Activated CD4-positive, alpha-beta T cell treated with anti-CD3 and anti-CD28 coated beads, Interleukin-2, amount 10 ng/mL, durations not matched to agents 7 days and 5 days (primary cell): Measurements from ENCODE around the gene CLCNKB. TPM values are rescaled to one million over a fixed set of nuclear protein-coding genes. Genes with fewer than 3 reads are reported as not detected.
"Not testable (repeated sequence)": the region's sequence is repeated elsewhere in the genome, so short reads cannot be mapped to it uniquely, and the experiment has no call there.

Source experiments
- CTCF ChIA-PET: fragments of 350-600 bp; sonication (Branson Sonifier 250); formaldehyde crosslinking; loops from one replicate; lab custom pipeline; 2021; ENCODE audit warnings: antibody characterized with exemption; lab: Charles Lee
- POLR2A ChIA-PET: fragments of 350-600 bp; sonication (Branson Sonifier 250); formaldehyde crosslinking; loops from one replicate; lab custom pipeline; 2021; ENCODE audit warnings: antibody characterized with exemption; lab: Charles Lee
- DNase-seq: peaks from one replicate; pipeline ENCODE4 v3.0.0-alpha.2; 2020
- H3K27ac Mint-ChIP-seq: one replicate; pipeline ENCODE4 v1.8.0; 2021; ENCODE audit warnings: mild to moderate bottlenecking, moderate library complexity, mixed read lengths
- H3K27me3 Mint-ChIP-seq: one replicate; pipeline ENCODE4 v1.8.0; 2021; ENCODE audit warnings: mixed read lengths
- H3K36me3 Mint-ChIP-seq: one replicate; pipeline ENCODE4 v1.8.0; 2021; ENCODE audit warnings: low read depth, mixed read lengths
- H3K4me1 Mint-ChIP-seq: one replicate; pipeline ENCODE4 v1.8.0; 2021; ENCODE audit warnings: mixed read lengths
- H3K4me3 Mint-ChIP-seq: one replicate; pipeline ENCODE4 v1.8.0; 2021; ENCODE audit warnings: mild to moderate bottlenecking, moderate library complexity, mixed read lengths
- H3K9me3 Mint-ChIP-seq: one replicate; pipeline ENCODE4 v1.8.0; 2021; ENCODE audit warnings: mixed read lengths
- total RNA-seq, 2 experiments: library from RNA; stranded (reverse); gene quantifications; one replicate each; pipeline ENCODE4 v1.2.3, GENCODE V29; 2021

Gene CLCNKB
- total RNA-seq, 2 experiments from 2014 or later, result not detected

- ChIA-PET CTCF (interaction anchor here (1.1 to 2.1 kb wide), 2 partner anchors 8 to 10 kb away, joined by 5 read pairs; partner anchors contain the start of gene HSPB7), POLR2A (no interaction called here)
- Mint-ChIP-seq H3K4me1 (peaks cover 2% of the 10 kb centered on the region), H3K27ac (no peak overlapping the region), H3K4me3 (no peak overlapping the region), H3K36me3 (no peaks in the 10 kb centered on the region), H3K9me3 (no peaks in the 10 kb centered on the region), H3K27me3 (peaks cover 7% of the 10 kb centered on the region)
- no peak for DNase-seq
Observed at GRCh38 chr1:16028237-16029002, 15.2 kb upstream of the CLCNKB start.

- H3K9me3 Mint-ChIP-seq, DNase-seq, H3K36me3 Mint-ChIP-seq, H3K4me3 Mint-ChIP-seq, H3K27ac Mint-ChIP-seq, H3K27me3 Mint-ChIP-seq, H3K4me1 Mint-ChIP-seq, POLR2A ChIA-PET: not testable (repeated sequence)
- CTCF ChIA-PET, result interaction anchor here (1.1 to 2.1 kb wide), 2 partner anchors 9 to 11 kb away, joined by 5 read pairs; partner anchors contain the start of gene HSPB7
Observed at GRCh38 chr1:16029003-16029268, 14.6 kb upstream of the CLCNKB start.

DNA sequence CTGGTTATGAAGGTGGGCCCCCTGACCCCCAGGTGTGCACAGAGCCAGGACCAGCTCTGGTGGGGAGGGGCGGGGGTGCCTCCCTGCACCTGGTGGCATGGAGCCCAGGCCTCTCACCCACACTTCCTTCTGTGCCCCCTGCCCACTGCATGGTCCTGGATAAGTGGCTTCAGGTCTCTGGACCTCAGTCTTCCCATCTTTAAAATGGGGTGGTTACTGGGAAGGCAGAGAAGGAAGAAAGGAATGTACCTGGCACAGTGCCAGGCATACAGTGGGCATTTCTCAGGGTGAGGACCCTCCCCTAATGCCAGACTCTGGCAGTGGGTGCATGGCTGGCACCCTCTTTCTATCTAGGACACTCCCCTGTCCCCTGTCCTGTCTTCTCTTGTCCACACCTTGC lies 14.3 kb upstream of the CLCNKB start:
- CTCF ChIA-PET, result interaction anchor here (1.1 to 2.1 kb wide), 2 partner anchors 9 to 11 kb away, joined by 5 read pairs; partner anchors contain the start of gene HSPB7
- H3K27ac Mint-ChIP-seq, result no peak overlapping the region

GRCh38 chr1:16031551-16031950 lies 12.0 kb upstream of the CLCNKB start:
- Mint-ChIP-seq H3K4me1 (peaks cover 2% of the 10 kb centered on the region), H3K4me3 (no peak overlapping the region), H3K36me3 (no peaks in the 10 kb centered on the region), H3K9me3 (no peaks in the 10 kb centered on the region), H3K27ac (no peak overlapping the region), H3K27me3 (peaks cover 7% of the 10 kb centered on the region)
- ChIA-PET POLR2A (no interaction called here), CTCF (interaction anchor here (1.5 to 2.7 kb wide), 2 partner anchors 12 to 241 kb away, joined by 3 to 10 read pairs; no protein-coding TSS in a partner anchor)
- DNase-seq, result no peak

More for the DNA sequence above, 14.3 kb upstream of the CLCNKB start:
- H3K4me1 Mint-ChIP-seq, result peaks cover 2% of the 10 kb centered on the region
- H3K9me3 Mint-ChIP-seq, result no peaks in the 10 kb centered on the region
- no peak overlapping the region for H3K4me3 Mint-ChIP-seq
- H3K27me3 Mint-ChIP-seq, result peaks cover 7% of the 10 kb centered on the region
- POLR2A ChIA-PET, result no interaction called here
- no peaks in the 10 kb centered on the region for H3K36me3 Mint-ChIP-seq
- no peak for DNase-seq

GRCh38 chr1:16032388-16033102 lies 11.0 kb upstream of the CLCNKB start:
- Mint-ChIP-seq H3K4me1 (peaks cover 2% of the 10 kb centered on the region), H3K27ac (no peak overlapping the region), H3K4me3 (no peak overlapping the region), H3K9me3 (no peaks in the 10 kb centered on the region), H3K36me3 (no peaks in the 10 kb centered on the region), H3K27me3 (peaks cover 7% of the 10 kb centered on the region)
- peak; percentile 48 for DNase-seq
- CTCF ChIA-PET, result interaction anchor here (0.6 to 2.7 kb wide), 3 partner anchors 13 to 242 kb away, joined by 3 to 10 read pairs (median 6); no protein-coding TSS in a partner anchor
- POLR2A ChIA-PET, result no interaction called here

GRCh38 chr1:16033103-16033632 lies 10.4 kb upstream of the CLCNKB start:
- H3K4me3 Mint-ChIP-seq, H3K4me1 Mint-ChIP-seq, POLR2A ChIA-PET: not testable (repeated sequence)

GRCh38 chr1:16036461-16036860 lies 7.1 kb upstream of the CLCNKB start:
- H3K36me3 Mint-ChIP-seq, H3K4me3 Mint-ChIP-seq, H3K27me3 Mint-ChIP-seq, POLR2A ChIA-PET, H3K27ac Mint-ChIP-seq, H3K4me1 Mint-ChIP-seq, CTCF ChIA-PET, H3K9me3 Mint-ChIP-seq, DNase-seq: not testable (repeated sequence)

More at GRCh38 chr1:16033103-16033632, 10.4 kb upstream of the CLCNKB start:
- not testable (repeated sequence) for H3K9me3 Mint-ChIP-seq, H3K36me3 Mint-ChIP-seq, DNase-seq, H3K27me3 Mint-ChIP-seq, H3K27ac Mint-ChIP-seq
- CTCF ChIA-PET, result interaction anchor here (0.6 to 2.7 kb wide), 4 partner anchors 14 to 215 kb away, joined by 3 to 10 read pairs (median 5); no protein-coding TSS in a partner anchor

DNA sequence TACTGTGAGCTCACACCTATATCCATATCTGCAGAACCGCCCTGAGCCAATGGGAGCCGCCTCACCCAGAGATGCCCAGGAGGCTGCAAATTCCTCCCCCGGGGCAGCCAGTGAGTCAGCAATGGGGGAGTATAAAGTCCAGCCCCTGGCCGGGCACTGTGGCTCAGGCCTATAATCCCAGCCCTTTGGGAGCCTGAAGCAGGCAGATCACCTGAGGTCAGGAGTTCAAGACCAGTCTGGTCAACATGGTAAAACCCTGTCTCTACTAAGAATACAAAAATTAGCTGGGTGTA lies 5.0 kb upstream of the CLCNKB start:
- POLR2A ChIA-PET, result no interaction called here
- no peak for DNase-seq
- H3K4me1 Mint-ChIP-seq, result no peaks in the 10 kb centered on the region
- no peaks in the 10 kb centered on the region for H3K27me3 Mint-ChIP-seq
- no peak overlapping the region for H3K27ac Mint-ChIP-seq
- H3K9me3 Mint-ChIP-seq, result no peaks in the 10 kb centered on the region
- H3K36me3 Mint-ChIP-seq, result no peaks in the 10 kb centered on the region
- no peak overlapping the region for H3K4me3 Mint-ChIP-seq
- CTCF ChIA-PET, result interaction anchor here (0.7 kb wide), 1 partner anchor 44 kb away, joined by 4 read pairs; no protein-coding TSS in a partner anchor

GRCh38 chr1:16039871-16040270 lies 3.7 kb upstream of the CLCNKB start:
- H3K27me3 Mint-ChIP-seq, CTCF ChIA-PET: not testable (repeated sequence)

DNA sequence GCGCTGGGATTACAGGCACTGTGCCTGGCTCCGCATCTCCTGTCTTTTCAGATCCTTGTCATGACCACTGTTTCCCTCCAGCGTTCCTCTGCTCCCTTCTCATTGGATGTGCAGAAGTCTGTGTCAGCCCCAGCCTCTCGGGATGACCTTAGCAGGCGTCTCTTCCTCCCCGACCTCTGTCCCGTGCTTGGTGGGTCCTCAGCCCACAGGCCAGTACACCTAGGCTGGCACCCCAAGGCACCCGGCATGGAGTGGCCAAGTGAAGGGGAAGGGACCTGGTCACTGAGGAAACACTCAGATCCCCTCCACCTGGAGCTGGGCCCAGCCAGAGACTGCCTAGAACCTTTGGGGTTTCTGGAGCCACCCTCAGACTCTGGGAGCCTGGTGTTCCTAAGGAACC lies 2.4 kb upstream of the CLCNKB start:
- Mint-ChIP-seq H3K27ac (no peak overlapping the region), H3K4me1 (no peaks in the 10 kb centered on the region), H3K4me3 (no peak overlapping the region), H3K36me3 (no peaks in the 10 kb centered on the region), H3K27me3 (no peaks in the 10 kb centered on the region), H3K9me3 (no peaks in the 10 kb centered on the region)
- no peak for DNase-seq
- POLR2A ChIA-PET, result no interaction called here
- CTCF ChIA-PET, result interaction anchor here (0.6 kb wide), 1 partner anchor 782 kb away, joined by 3 read pairs; no protein-coding TSS in a partner anchor

More at GRCh38 chr1:16039871-16040270, 3.7 kb upstream of the CLCNKB start:
- H3K36me3 Mint-ChIP-seq, POLR2A ChIA-PET, H3K4me3 Mint-ChIP-seq, DNase-seq, H3K27ac Mint-ChIP-seq, H3K4me1 Mint-ChIP-seq, H3K9me3 Mint-ChIP-seq: not testable (repeated sequence)

GRCh38 chr1:16042096-16042495 lies 1.5 kb upstream of the CLCNKB start:
- POLR2A ChIA-PET, result no interaction called here
- DNase-seq, result no peak

GRCh38 chr1:16042654-16043053 lies 928 bp upstream of the CLCNKB start:
- CTCF ChIA-PET, result interaction anchor here (1.6 kb wide), 1 partner anchor 13 kb away, joined by 3 read pairs; no protein-coding TSS in a partner anchor
- H3K27ac Mint-ChIP-seq, POLR2A ChIA-PET, H3K9me3 Mint-ChIP-seq, H3K27me3 Mint-ChIP-seq, H3K36me3 Mint-ChIP-seq, H3K4me1 Mint-ChIP-seq, H3K4me3 Mint-ChIP-seq, DNase-seq: not testable (repeated sequence)

More at GRCh38 chr1:16042096-16042495, 1.5 kb upstream of the CLCNKB start:
- H3K36me3 Mint-ChIP-seq, result no peaks in the 10 kb centered on the region
- CTCF ChIA-PET, result interaction anchor here (1.6 kb wide), 1 partner anchor 13 kb away, joined by 3 read pairs; no protein-coding TSS in a partner anchor
- no peak overlapping the region for H3K4me3 Mint-ChIP-seq
- H3K27ac Mint-ChIP-seq, result no peak overlapping the region
- H3K27me3 Mint-ChIP-seq, result no peaks in the 10 kb centered on the region
- H3K9me3 Mint-ChIP-seq, result no peaks in the 10 kb centered on the region
- no peaks in the 10 kb centered on the region for H3K4me1 Mint-ChIP-seq

DNA sequence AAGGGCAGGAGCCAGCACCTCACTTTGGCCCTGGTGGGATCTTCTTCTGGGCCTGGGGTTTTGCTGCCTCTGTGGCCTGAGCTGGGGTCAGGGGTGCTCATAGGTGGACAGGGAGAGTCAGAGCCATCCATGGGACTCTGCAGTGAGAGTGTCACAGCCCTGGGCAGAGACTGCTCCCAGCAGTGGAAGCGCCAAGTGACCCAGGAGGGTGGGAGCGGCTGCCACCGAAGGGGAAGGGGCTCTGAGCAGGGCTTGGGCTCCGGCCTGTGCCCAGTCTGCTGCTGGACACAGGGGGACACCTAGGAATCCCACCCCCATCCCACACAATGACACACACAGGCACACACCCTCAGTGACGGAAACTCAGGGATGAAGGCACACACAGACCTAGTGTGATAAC lies 368 bp downstream of the CLCNKB start:
- Mint-ChIP-seq H3K27ac (no peak overlapping the region), H3K36me3 (no peaks in the 10 kb centered on the region), H3K27me3 (peaks cover 3% of the 10 kb centered on the region), H3K9me3 (no peaks in the 10 kb centered on the region), H3K4me1 (peaks cover 2% of the 10 kb centered on the region), H3K4me3 (no peak overlapping the region)
- ChIA-PET CTCF (interaction anchor here (2.0 kb wide), 1 partner anchor 35 kb away, joined by 5 read pairs; no protein-coding TSS in a partner anchor), POLR2A (no interaction called here)
- no peak for DNase-seq
